GM13977 (cell line): ENCODE measurements around the gene ITM2B.

ENCODE experiments used
- DNase-seq: peaks from one replicate; pipeline ENCODE4 v3.0.0; 2012; ENCODE audit warnings: low spot score
- in situ Hi-C: fragments of 300-500 bp; cut with MboI; formaldehyde crosslinking; loops from one replicate; pipeline ENCODE4 v1.12.0; 2022; ENCODE audit warnings: low sequenced_read_pairs, low pct_unique_long_range_greater_than_20kb, mixed read lengths, inconsistent platforms; ENCODE audit not compliant: unreplicated experiment
- TF ChIP-seq, protein P1 (sequence below): IDR thresholded peaks from 2 replicates; pipeline ENCODE4 v1.5.1; 2012; ENCODE audit warnings: mild to moderate bottlenecking, control low read depth; ENCODE audit not compliant: insufficient read depth; ENCODE audit errors: extremely low read depth, missing control alignments

ITM2B gene

DNA sequence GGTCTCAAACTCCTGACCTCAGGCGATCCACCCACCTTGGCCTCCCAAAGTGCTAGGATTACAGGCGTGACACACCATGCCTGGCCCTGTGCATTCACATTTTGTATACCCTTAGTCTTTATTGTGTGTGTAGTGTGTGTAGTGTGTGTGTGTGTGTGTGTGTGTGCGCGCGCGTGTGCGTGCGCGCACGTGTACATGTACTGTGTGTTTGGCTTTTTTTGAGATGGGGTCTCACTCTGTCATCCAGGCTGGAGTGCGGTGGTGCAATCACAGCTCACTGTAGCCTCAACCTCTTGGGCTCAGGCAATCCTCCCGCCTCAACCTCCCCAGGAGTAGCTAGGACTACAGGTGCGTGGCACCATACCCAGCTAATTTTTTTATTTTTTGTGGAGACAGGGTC lies 22.1 kb downstream of the ITM2B start:
- TF ChIP-seq, protein P1, sequence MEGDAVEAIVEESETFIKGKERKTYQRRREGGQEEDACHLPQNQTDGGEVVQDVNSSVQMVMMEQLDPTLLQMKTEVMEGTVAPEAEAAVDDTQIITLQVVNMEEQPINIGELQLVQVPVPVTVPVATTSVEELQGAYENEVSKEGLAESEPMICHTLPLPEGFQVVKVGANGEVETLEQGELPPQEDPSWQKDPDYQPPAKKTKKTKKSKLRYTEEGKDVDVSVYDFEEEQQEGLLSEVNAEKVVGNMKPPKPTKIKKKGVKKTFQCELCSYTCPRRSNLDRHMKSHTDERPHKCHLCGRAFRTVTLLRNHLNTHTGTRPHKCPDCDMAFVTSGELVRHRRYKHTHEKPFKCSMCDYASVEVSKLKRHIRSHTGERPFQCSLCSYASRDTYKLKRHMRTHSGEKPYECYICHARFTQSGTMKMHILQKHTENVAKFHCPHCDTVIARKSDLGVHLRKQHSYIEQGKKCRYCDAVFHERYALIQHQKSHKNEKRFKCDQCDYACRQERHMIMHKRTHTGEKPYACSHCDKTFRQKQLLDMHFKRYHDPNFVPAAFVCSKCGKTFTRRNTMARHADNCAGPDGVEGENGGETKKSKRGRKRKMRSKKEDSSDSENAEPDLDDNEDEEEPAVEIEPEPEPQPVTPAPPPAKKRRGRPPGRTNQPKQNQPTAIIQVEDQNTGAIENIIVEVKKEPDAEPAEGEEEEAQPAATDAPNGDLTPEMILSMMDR = no peak
- no peak for DNase-seq
- in situ Hi-C loops = no loop called here

DNA sequence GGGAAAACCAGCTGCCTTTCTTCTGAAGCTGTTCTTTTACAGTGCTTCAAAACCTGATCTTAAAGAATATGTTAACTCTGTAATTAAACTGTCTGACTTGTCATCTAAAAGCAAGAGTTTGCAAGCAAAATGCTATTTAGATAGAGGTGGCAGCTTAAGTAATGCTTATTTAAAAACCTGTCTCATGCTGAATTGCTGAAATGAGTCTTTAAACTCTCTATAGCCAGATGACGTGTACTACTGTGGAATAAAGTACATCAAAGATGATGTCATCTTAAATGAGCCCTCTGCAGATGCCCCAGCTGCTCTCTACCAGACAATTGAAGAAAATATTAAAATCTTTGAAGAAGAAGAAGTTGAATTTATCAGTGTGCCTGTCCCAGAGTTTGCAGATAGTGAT lies 22.9 kb downstream of the ITM2B start:
- TF ChIP-seq, protein P1 = no peak
- in situ Hi-C loops = no loop called here

DNA sequence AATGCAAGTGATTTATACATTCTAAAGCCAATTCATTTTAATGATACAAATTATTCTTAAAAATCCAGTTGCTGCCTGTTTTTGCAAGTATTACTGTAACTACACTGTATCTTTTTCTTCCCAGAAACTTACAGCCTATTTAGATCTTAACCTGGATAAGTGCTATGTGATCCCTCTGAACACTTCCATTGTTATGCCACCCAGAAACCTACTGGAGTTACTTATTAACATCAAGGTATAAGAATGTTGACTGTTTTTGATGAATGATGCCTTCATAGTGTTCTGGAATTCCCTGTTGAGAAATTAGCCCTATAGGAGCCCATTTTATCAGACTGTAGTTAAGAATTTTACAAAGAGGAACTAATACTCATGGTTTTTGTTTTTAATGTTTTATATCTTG lies 25.0 kb downstream of the ITM2B start:
- no peak for DNase-seq
- TF ChIP-seq, protein P1 = no peak
- in situ Hi-C loops = no loop called here

More for the DNA sequence above, 22.9 kb downstream of the ITM2B start:
- DNase-seq = no peak

DNA sequence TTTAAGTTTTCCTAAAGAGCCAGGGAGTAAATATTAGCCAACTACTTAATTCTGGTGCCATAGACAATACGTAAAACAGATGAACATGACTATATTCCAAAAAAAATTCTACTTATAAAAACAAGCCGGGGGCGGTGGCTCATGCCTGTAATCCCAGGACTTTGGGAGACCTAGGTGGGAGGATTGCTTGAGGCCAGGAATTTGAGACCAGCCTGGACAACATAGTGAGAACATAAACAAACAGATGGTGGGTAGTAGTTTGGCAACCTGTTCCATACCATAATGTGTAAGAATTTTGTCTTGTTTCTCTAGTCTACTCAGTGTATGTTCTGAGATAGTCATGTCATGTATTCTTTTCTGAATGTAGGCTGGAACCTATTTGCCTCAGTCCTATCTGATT lies 25.4 kb downstream of the ITM2B start:
- DNase-seq = no peak

DNA sequence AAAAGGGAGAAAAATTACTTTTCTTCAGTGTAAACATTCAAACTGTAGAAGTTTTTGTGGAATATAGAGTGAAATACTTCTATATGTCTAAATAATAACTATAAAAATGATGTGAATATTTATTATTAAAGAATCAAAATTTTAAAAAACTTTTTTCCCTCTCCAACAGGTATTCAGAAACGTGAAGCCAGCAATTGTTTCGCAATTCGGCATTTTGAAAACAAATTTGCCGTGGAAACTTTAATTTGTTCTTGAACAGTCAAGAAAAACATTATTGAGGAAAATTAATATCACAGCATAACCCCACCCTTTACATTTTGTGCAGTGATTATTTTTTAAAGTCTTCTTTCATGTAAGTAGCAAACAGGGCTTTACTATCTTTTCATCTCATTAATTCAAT lies 28.0 kb downstream of the ITM2B start:
- no peak for DNase-seq
- in situ Hi-C loops = no loop called here
- TF ChIP-seq, protein P1 = no peak

More for the DNA sequence above, 25.4 kb downstream of the ITM2B start:
- in situ Hi-C loops = no loop called here
- TF ChIP-seq, protein P1 = no peak

DNA sequence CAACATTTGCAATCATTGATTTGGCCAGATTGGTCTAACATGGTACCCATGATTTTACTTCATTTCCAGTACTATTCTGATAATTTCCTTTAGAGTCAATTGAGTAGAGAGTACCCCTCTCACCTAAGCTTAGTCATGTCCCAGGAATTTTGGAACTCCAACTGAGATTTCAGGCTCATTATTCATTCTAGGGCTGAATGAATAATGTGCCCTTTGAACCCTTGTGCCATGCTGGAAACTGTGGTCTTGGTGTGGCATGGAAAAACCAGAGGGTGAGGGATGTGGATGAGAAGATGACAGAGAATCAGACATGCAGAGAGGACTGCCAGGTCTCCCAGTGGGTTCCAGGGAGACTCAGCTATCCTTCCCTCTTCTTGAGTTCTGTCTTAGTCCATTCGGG lies 30.2 kb downstream of the ITM2B start:
- in situ Hi-C loops = no loop called here
- TF ChIP-seq, protein P1 = no peak
- DNase-seq = no peak

DNA sequence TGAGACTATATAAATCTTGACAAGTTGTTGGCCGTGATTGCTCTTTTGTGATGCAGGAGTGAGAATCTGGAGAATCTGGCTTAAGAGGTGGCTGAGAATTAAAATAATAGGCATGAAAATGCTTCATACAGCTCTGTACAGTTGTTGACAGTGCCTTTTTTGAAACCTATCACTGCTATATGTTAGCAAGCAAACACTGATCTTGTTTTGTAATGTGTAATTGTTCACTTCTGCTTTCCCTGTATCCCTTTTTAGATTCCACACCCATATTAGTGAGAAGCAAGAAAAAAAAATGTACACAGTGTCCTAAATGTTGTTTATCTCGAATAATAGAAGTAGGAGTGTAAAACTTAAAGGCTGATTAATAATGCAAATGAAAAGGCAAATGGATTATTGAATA lies 31.1 kb downstream of the ITM2B start:
- TF ChIP-seq, protein P1 = no peak
- in situ Hi-C loops = no loop called here
- DNase-seq = no peak
